H9 (cell line): Measurements from ENCODE around the gene MBD3L1. TPM values are rescaled to one million over a fixed set of nuclear protein-coding genes. Genes with fewer than 3 reads are reported as not detected.

Source experiments
- DNase-seq: peaks from one replicate; pipeline ENCODE4 v3.0.0-alpha.2; 2017
- H2AFZ ChIP-seq: one replicate; pipeline ENCODE4 v1.6.1; 2013; ENCODE audit warnings: mild to moderate bottlenecking, low read length, control low read depth, moderate library complexity
- H2AK5ac ChIP-seq: 2 replicates; pipeline ENCODE4 v1.6.1; 2013; ENCODE audit warnings: low read length, control low read depth, mixed read lengths; ENCODE audit not compliant: insufficient read length
- H2BK120ac ChIP-seq: one replicate; pipeline ENCODE4 v1.6.1; 2013; ENCODE audit warnings: low read depth, mild to moderate bottlenecking, low read length, control low read depth, inconsistent platforms; ENCODE audit not compliant: poor library complexity, severe bottlenecking
- H2BK12ac ChIP-seq: 2 replicates; pipeline ENCODE4 v1.6.1; 2013; ENCODE audit warnings: low read length, control low read depth, mixed read lengths, low read depth; ENCODE audit not compliant: insufficient read length
- H2BK15ac ChIP-seq: 2 replicates; pipeline ENCODE4 v1.6.1; 2013; ENCODE audit warnings: low read depth, low read length, control low read depth
- H2BK20ac ChIP-seq: one replicate; pipeline ENCODE4 v1.6.1; 2013; ENCODE audit warnings: low read depth, mild to moderate bottlenecking, low read length, control low read depth, inconsistent platforms; ENCODE audit not compliant: poor library complexity, severe bottlenecking
- H2BK5ac ChIP-seq: 2 replicates; pipeline ENCODE4 v1.6.1; 2013; ENCODE audit warnings: low read length, control low read depth, mixed read lengths; ENCODE audit not compliant: insufficient read length
- H3K14ac ChIP-seq: 2 replicates; pipeline ENCODE4 v1.6.1; 2013; ENCODE audit warnings: low read length, control low read depth; ENCODE audit not compliant: insufficient read depth
- H3K18ac ChIP-seq: 2 replicates; pipeline ENCODE4 v1.6.1; 2013; ENCODE audit warnings: low read depth, mild to moderate bottlenecking, mixed read lengths, low read length, control low read depth; ENCODE audit not compliant: insufficient read length
- H3K23ac ChIP-seq: 2 replicates; pipeline ENCODE4 v1.6.1; 2013; ENCODE audit warnings: low read length, control low read depth, mixed read lengths, low read depth; ENCODE audit not compliant: insufficient read length
- H3K23me2 ChIP-seq: 2 replicates; pipeline ENCODE4 v1.6.1; 2013; ENCODE audit warnings: low read depth, mild to moderate bottlenecking, mixed read lengths, low read length, control low read depth; ENCODE audit not compliant: insufficient read length, poor library complexity, severe bottlenecking
- H3K27ac ChIP-seq: 2 replicates; pipeline ENCODE4 v1.5.1; 2013; ENCODE audit warnings: low read length, control low read depth, mixed read lengths, low read depth; ENCODE audit not compliant: insufficient read length
- H3K27me3 ChIP-seq: 2 replicates; pipeline ENCODE4 v1.6.1; 2013; ENCODE audit warnings: low read length, control low read depth, inconsistent platforms; ENCODE audit not compliant: insufficient read depth
- H3K4ac ChIP-seq: 2 replicates; pipeline ENCODE4 v1.6.1; 2013; ENCODE audit warnings: low read depth, mild to moderate bottlenecking, control low read depth, inconsistent platforms, low read length, moderate library complexity
- H3K4me1 ChIP-seq: 2 replicates; pipeline ENCODE4 v1.6.1; 2013; ENCODE audit warnings: low read length, control low read depth, inconsistent platforms; ENCODE audit not compliant: insufficient read depth
- H3K4me2 ChIP-seq: 2 replicates; pipeline ENCODE4 v1.6.1; 2013; ENCODE audit warnings: low read length, control low read depth, mixed read lengths; ENCODE audit not compliant: insufficient read length, insufficient read depth
- H3K56ac ChIP-seq: 2 replicates; pipeline ENCODE4 v1.6.1; 2013; ENCODE audit warnings: low read depth, mild to moderate bottlenecking, mixed read lengths, low read length, control low read depth; ENCODE audit not compliant: insufficient read length
- H3K79me1 ChIP-seq: 2 replicates; pipeline ENCODE4 v1.6.1; 2013; ENCODE audit warnings: low read depth, mild to moderate bottlenecking, moderate library complexity, low read length, control low read depth, inconsistent platforms; ENCODE audit not compliant: insufficient read depth, poor library complexity, severe bottlenecking
- H3K79me2 ChIP-seq: 2 replicates; pipeline ENCODE4 v1.6.1; 2013; ENCODE audit warnings: low read length, control low read depth, inconsistent platforms; ENCODE audit not compliant: insufficient read depth
- H3K9ac ChIP-seq: 2 replicates; pipeline ENCODE4 v1.6.1; 2013; ENCODE audit warnings: low read length, control low read depth, mixed read lengths; ENCODE audit not compliant: insufficient read length; ENCODE audit errors: extremely low read depth
- H3K9me3 ChIP-seq: one replicate; pipeline ENCODE4 v1.6.1; 2013; ENCODE audit warnings: low read depth, low read length, inconsistent platforms; ENCODE audit not compliant: control insufficient read depth
- H3T11ph ChIP-seq: one replicate; pipeline ENCODE4 v1.6.1; 2013; ENCODE audit warnings: mild to moderate bottlenecking, low read length, control low read depth, inconsistent platforms
- H4K20me1 ChIP-seq: one replicate; pipeline ENCODE4 v1.6.1; 2013; ENCODE audit not compliant: control insufficient read depth, insufficient read length, insufficient read depth
- H4K5ac ChIP-seq: 2 replicates; pipeline ENCODE4 v1.6.1; 2013; ENCODE audit warnings: low read depth, mild to moderate bottlenecking, mixed read lengths, low read length, control low read depth; ENCODE audit not compliant: insufficient read length
- H4K8ac ChIP-seq: replicated peaks from 2 replicates; pipeline ENCODE4 v1.6.1; 2013; ENCODE audit warnings: low read length, control low read depth, mixed read lengths, low read depth; ENCODE audit not compliant: insufficient read length
- H4K91ac ChIP-seq: 2 replicates; pipeline ENCODE4 v1.6.1; 2013; ENCODE audit warnings: low read depth, mild to moderate bottlenecking, moderate library complexity, mixed read lengths, low read length, control low read depth; ENCODE audit not compliant: insufficient read length
- H3K27ac Mint-ChIP-seq, 3 experiments: 2 replicates in 2 of 3; 3 replicates in 1 of 3; pipeline ENCODE4 v1.8.0; 2020 to 2021; ENCODE audit warnings: mixed read lengths in 3 of 3, mild to moderate bottlenecking in 1 of 3, moderate library complexity in 1 of 3
- H3K27me3 Mint-ChIP-seq: 2 replicates; pipeline ENCODE4 v1.8.0; 2021; ENCODE audit warnings: low read depth, mild to moderate bottlenecking, moderate library complexity, mixed read lengths
- H3K36me3 Mint-ChIP-seq, 3 experiments: 2 replicates in 2 of 3; 3 replicates in 1 of 3; pipeline ENCODE4 v1.8.0; 2020 to 2021; ENCODE audit warnings: low read depth in 3 of 3, mixed read lengths in 3 of 3; ENCODE audit not compliant: insufficient read depth in 1 of 3
- H3K4me1 Mint-ChIP-seq, 2 experiments: 2 replicates each; pipeline ENCODE4 v1.8.0; 2020; ENCODE audit warnings: mixed read lengths in 2 of 2
- H3K4me3 Mint-ChIP-seq, 2 experiments: 2 replicates in 1 of 2; 3 replicates in 1 of 2; pipeline ENCODE4 v1.8.0; 2020 to 2021; ENCODE audit warnings: mild to moderate bottlenecking in 2 of 2, mixed read lengths in 2 of 2, moderate library complexity in 1 of 2
- H3K9me3 Mint-ChIP-seq, 2 experiments: 2 replicates in 1 of 2; 3 replicates in 1 of 2; pipeline ENCODE4 v1.8.0; 2020; ENCODE audit warnings: mild to moderate bottlenecking in 2 of 2, mixed read lengths in 2 of 2, moderate library complexity in 1 of 2
- WGBS: extraction: QIAGEN DNeasy Blood & Tissue Kit; methylation state at CpG from one replicate; pipeline ENCODE4 v1.1.7; 2013; ENCODE audit warnings: missing lambda C conversion rate, low lambda C conversion rate, mixed read lengths; ENCODE audit not compliant: insufficient read length; ENCODE audit errors: extremely low coverage; 5-methylcytosine and 5-hydroxymethylcytosine counted together
- total RNA-seq: library from RNA; stranded (reverse); gene quantifications from 2 replicates; pipeline ENCODE4 v1.2.1, GENCODE V29; 2021
- TF ChIP-seq, protein P1 (sequence below): fragments of 200-600 bp; sonication (generic); conservative IDR thresholded peaks from 3 replicates; pipeline ENCODE4 v1.8.0; 2021; ENCODE audit warnings: antibody characterized with exemption, mild to moderate bottlenecking

The MBD3L1 gene
- total RNA-seq, 1 experiment from 2014 or later, result not detected

DNA sequence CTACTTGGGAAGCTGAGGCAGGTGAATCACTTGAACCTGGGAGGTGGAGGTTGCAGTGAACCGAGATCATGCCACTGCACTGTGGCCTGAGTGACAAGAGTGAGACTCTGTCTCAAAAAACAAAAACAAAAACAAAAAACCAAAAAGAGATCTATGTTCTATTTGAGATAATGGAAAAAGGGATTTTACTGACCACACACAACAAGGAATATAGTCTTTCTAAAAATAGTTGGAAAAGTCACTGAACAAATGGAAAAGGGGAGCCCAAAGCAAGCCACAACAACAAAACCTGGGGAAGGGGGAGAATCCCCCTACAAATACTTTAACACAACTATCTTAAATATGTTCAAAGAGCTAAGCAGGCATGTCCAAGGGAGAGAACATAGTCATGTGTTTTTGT, 37.4 kb upstream of the MBD3L1 start:
- H3K4me3 Mint-ChIP-seq, result no peak overlapping the region
- Histone ChIP-seq H3K56ac (no peak overlapping the region), H3T11ph (no peak overlapping the region), H2BK5ac (no peak overlapping the region), H3K14ac (no peak overlapping the region), H3K79me2 (no peaks in the 10 kb centered on the region), H3K23me2 (no peaks in the 10 kb centered on the region), H2AK5ac (no peak overlapping the region), H3K4me2 (no peak overlapping the region), H4K20me1 (no peaks in the 10 kb centered on the region), H2AFZ (no peak overlapping the region), H2BK15ac (no peak overlapping the region), H3K23ac (no peak overlapping the region), H3K9ac (no peak overlapping the region), H3K27me3 (no peaks in the 10 kb centered on the region), H2BK12ac (no peak overlapping the region), H4K8ac (no peak overlapping the region), H3K27ac (no peak overlapping the region), H2BK20ac (no peak overlapping the region), H2BK120ac (no peak overlapping the region), H3K79me1 (no peaks in the 10 kb centered on the region), H4K5ac (no peak overlapping the region), H4K91ac (no peak overlapping the region), H3K4me1 (no peaks in the 10 kb centered on the region), H3K4ac (no peak overlapping the region), H3K18ac (no peak overlapping the region), H3K9me3 (peaks cover 31% of the 10 kb centered on the region)
- H3K36me3 Mint-ChIP-seq, result peaks cover 9 to 13% (median 9%) of the 10 kb centered on the region in 3 experiments
- TF ChIP-seq, protein P1, sequence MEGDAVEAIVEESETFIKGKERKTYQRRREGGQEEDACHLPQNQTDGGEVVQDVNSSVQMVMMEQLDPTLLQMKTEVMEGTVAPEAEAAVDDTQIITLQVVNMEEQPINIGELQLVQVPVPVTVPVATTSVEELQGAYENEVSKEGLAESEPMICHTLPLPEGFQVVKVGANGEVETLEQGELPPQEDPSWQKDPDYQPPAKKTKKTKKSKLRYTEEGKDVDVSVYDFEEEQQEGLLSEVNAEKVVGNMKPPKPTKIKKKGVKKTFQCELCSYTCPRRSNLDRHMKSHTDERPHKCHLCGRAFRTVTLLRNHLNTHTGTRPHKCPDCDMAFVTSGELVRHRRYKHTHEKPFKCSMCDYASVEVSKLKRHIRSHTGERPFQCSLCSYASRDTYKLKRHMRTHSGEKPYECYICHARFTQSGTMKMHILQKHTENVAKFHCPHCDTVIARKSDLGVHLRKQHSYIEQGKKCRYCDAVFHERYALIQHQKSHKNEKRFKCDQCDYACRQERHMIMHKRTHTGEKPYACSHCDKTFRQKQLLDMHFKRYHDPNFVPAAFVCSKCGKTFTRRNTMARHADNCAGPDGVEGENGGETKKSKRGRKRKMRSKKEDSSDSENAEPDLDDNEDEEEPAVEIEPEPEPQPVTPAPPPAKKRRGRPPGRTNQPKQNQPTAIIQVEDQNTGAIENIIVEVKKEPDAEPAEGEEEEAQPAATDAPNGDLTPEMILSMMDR, result no peak
- WGBS, result no CpG with 5 or more reads among the region's 1 CpG
- H3K27me3 Mint-ChIP-seq, result peaks cover 4% of the 10 kb centered on the region
- DNase-seq, result no peak
- H3K27ac Mint-ChIP-seq, result no peak overlapping the region
- H3K4me1 Mint-ChIP-seq, result no peaks in the 10 kb centered on the region
- peaks cover 57 to 61% of the 10 kb centered on the region in 2 experiments for H3K9me3 Mint-ChIP-seq
